ENCODE data around the gene TNFRSF8.

GRCh38 chr1:12162459-12163137 lies 99.5 kb downstream of the TNFRSF8 start:
- no peak for TF ChIP-seq CTCF (IDR thresholded peaks at IDR 0.05 in 4 of 5, conservative IDR thresholded peaks at IDR 0.05 in 1 of 5)
- no peak for TF ChIP-seq POLR2A (IDR thresholded peaks at IDR 0.05)
